Caco-2 (cell line): ENCODE results near the gene VEPH1. TPM values are rescaled to one million over a fixed set of nuclear protein-coding genes. Genes with fewer than 3 reads are reported as not detected.

Experiments
- BruUV-seq: library from RNA; stranded (reverse); fragments of 400-500 nt; replicated peaks from 2 replicates; lab custom pipeline; 2021; lab: Mats Ljungman, UMichigan
- CTCF ChIA-PET: fragments of 300-600 bp; sonication (Branson Sonifier 250); formaldehyde crosslinking; loops from one replicate; lab custom pipeline; 2022; ENCODE audit warnings: antibody characterized with exemption; lab: Charles Lee
- POLR2A ChIA-PET: fragments of 300-600 bp; sonication (Branson Sonifier 250); formaldehyde crosslinking; loops from one replicate; lab custom pipeline; 2022; ENCODE audit warnings: antibody characterized with exemption; lab: Charles Lee
- DNase-seq, 2 experiments: peaks; one replicate each; pipeline versions ENCODE4 v3.0.0 to v3.0.0-alpha.2; 2020 to 2022
- H3K27me3 ChIP-seq: replicated peaks from 2 replicates; pipeline ENCODE4 v1.6.0; 2011; ENCODE audit warnings: low read length; ENCODE audit not compliant: control insufficient read depth, insufficient read depth
- H3K36me3 ChIP-seq: 2 replicates; pipeline ENCODE4 v1.5.1; 2011; ENCODE audit warnings: low read length; ENCODE audit not compliant: control insufficient read depth, insufficient read depth
- H3K4me1 ChIP-seq: fragments of 250-450 bp; sonication (Bioruptor Pico); 2 replicates; pipeline ENCODE4 v1.5.1; 2020; ENCODE audit warnings: mild to moderate bottlenecking
- H3K4me3 ChIP-seq: 2 replicates; pipeline ENCODE4 v1.5.1; 2011; ENCODE audit warnings: low read depth, mild to moderate bottlenecking, control low read depth, low read length
- H3K9me3 ChIP-seq: fragments of 250-450 bp; sonication (Bioruptor Pico); 2 replicates; pipeline ENCODE4 v1.5.1; 2020; ENCODE audit warnings: mild to moderate bottlenecking, moderate library complexity
- H3K27ac Mint-ChIP-seq: one replicate; pipeline ENCODE4 v1.8.0; 2022; ENCODE audit warnings: mixed read lengths; ENCODE audit not compliant: unreplicated experiment
- H3K27me3 Mint-ChIP-seq: one replicate; pipeline ENCODE4 v1.8.0; 2022; ENCODE audit warnings: mixed read lengths; ENCODE audit not compliant: insufficient read depth, unreplicated experiment
- H3K36me3 Mint-ChIP-seq: one replicate; pipeline ENCODE4 v1.8.0; 2022; ENCODE audit warnings: mild to moderate bottlenecking, mixed read lengths; ENCODE audit not compliant: insufficient read depth, unreplicated experiment
- H3K4me1 Mint-ChIP-seq: one replicate; pipeline ENCODE4 v1.8.0; 2022; ENCODE audit warnings: low read depth, mixed read lengths; ENCODE audit not compliant: unreplicated experiment
- H3K4me3 Mint-ChIP-seq: one replicate; pipeline ENCODE4 v1.8.0; 2022; ENCODE audit warnings: mild to moderate bottlenecking, moderate library complexity, mixed read lengths; ENCODE audit not compliant: unreplicated experiment
- H3K9me3 Mint-ChIP-seq: one replicate; pipeline ENCODE4 v1.8.0; 2022; ENCODE audit warnings: mixed read lengths; ENCODE audit not compliant: unreplicated experiment
- intact Hi-C: fragments of 100-400 bp; cut with micrococcal nuclease; formaldehyde crosslinking; loops from one replicate; pipeline ENCODE4 v1.10.0; 2022; ENCODE audit not compliant: unreplicated experiment
- total RNA-seq: library from RNA; stranded (reverse); gene quantifications from 2 replicates; pipeline ENCODE4 v1.2.3, GENCODE V29; 2022
- TF ChIP-seq, protein P1 (sequence below), 2 experiments: fragments of 200-600 bp in 1 of 2; IDR thresholded peaks; 1 replicate in 1 of 2; 2 replicates in 1 of 2; pipeline versions ENCODE4 v1.5.1 to v1.8.0; 2011 to 2022; ENCODE audit warnings: antibody characterized with exemption in 1 of 2, control low read depth in 1 of 2, inconsistent platforms in 1 of 2, low read depth in 1 of 2, low read length in 1 of 2, mild to moderate bottlenecking in 1 of 2, moderate library complexity in 1 of 2; ENCODE audit not compliant: insufficient read depth in 1 of 2, severe bottlenecking in 1 of 2, unreplicated experiment in 1 of 2

VEPH1 gene
- total RNA-seq, 1 experiment from 2014 or later = 12.0 TPM

DNA sequence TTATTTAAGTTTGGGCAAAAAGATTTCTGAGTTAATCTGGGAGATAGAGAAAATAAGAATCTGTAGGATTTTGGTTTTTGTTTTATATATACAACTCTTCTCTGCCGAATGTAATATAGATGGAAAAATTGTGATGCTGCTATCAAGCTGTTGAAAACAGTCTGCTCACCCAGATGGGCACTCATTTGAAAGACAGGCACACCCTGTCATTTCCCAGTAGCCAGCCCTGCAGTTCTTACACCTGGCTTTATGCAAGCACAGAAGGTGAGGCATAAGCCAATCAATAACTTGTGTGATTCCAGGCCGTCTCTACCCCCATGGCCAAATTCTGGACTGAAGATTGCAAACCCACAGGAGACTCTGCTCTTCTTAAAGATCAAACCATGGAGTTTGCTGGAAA lies 93.7 kb downstream of the VEPH1 start:
- Histone ChIP-seq H3K9me3 (no peaks in the 10 kb centered on the region), H3K36me3 (no peaks in the 10 kb centered on the region), H3K27me3 (no peaks in the 10 kb centered on the region), H3K4me1 (no peaks in the 10 kb centered on the region), H3K4me3 (no peak overlapping the region)
- no TSS peak for BruUV-seq
- H3K27me3 Mint-ChIP-seq = peaks cover 3% of the 10 kb centered on the region
- no peak for DNase-seq
- TF ChIP-seq, protein P1, sequence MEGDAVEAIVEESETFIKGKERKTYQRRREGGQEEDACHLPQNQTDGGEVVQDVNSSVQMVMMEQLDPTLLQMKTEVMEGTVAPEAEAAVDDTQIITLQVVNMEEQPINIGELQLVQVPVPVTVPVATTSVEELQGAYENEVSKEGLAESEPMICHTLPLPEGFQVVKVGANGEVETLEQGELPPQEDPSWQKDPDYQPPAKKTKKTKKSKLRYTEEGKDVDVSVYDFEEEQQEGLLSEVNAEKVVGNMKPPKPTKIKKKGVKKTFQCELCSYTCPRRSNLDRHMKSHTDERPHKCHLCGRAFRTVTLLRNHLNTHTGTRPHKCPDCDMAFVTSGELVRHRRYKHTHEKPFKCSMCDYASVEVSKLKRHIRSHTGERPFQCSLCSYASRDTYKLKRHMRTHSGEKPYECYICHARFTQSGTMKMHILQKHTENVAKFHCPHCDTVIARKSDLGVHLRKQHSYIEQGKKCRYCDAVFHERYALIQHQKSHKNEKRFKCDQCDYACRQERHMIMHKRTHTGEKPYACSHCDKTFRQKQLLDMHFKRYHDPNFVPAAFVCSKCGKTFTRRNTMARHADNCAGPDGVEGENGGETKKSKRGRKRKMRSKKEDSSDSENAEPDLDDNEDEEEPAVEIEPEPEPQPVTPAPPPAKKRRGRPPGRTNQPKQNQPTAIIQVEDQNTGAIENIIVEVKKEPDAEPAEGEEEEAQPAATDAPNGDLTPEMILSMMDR (IDR thresholded peaks at IDR 0.05; ENCODE audit: insufficient read depth in 1 of 2, low read depth in 1 of 2, low read length in 1 of 2, severe bottlenecking in 1 of 2, unreplicated experiment in 1 of 2) = no peak
- ChIA-PET CTCF (no interaction called here), POLR2A (no interaction called here)
- no peaks in the 10 kb centered on the region for H3K36me3 Mint-ChIP-seq
- no peaks in the 10 kb centered on the region for H3K4me1 Mint-ChIP-seq
- intact Hi-C loops = no loop called here
- no peaks in the 10 kb centered on the region for H3K9me3 Mint-ChIP-seq
- no peak overlapping the region for H3K27ac Mint-ChIP-seq
- no peak overlapping the region for H3K4me3 Mint-ChIP-seq

DNA sequence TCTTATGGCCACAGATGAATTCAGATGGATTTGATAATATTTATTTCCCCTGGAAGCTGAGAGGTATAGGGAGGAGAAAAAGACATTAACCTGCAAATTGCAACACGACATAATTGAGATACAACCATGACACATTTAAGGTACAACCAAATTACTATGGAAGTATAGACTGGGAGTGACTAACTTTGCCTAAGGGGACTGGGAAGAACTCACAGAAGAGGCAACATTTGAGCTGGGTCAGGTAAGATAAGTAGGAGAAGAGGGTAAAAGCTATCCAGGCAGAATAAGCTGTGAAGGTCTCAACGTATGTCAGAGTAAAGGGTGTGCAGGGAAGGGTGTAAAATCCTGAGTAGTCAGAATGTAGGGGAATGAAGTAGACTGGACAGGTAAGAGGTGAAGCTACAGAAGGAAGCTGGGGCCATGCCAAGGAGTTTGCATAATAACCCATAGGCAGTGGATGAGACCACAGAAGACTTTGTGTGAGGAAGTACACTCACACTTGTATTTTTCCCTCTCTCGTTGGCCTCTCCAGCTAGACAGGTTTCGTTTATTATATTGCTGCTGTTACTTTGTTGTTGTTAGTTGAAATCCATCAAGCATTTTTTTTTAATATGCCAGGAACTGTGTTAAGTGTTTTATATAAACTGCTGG lies 94.6 kb downstream of the VEPH1 start:
- Mint-ChIP-seq H3K9me3 (no peaks in the 10 kb centered on the region), H3K27me3 (peaks cover 3% of the 10 kb centered on the region), H3K36me3 (no peaks in the 10 kb centered on the region), H3K4me3 (no peak overlapping the region), H3K27ac (no peak overlapping the region), H3K4me1 (no peaks in the 10 kb centered on the region)
- intact Hi-C loops = no loop called here
- Histone ChIP-seq H3K4me1 (no peaks in the 10 kb centered on the region), H3K36me3 (no peaks in the 10 kb centered on the region), H3K4me3 (no peak overlapping the region), H3K27me3 (no peaks in the 10 kb centered on the region), H3K9me3 (no peaks in the 10 kb centered on the region)
- no TSS peak for BruUV-seq
- TF ChIP-seq, protein P1 (IDR thresholded peaks at IDR 0.05; ENCODE audit: insufficient read depth in 1 of 2, low read depth in 1 of 2, low read length in 1 of 2, severe bottlenecking in 1 of 2, unreplicated experiment in 1 of 2) = no peak
- no peak for DNase-seq
- POLR2A ChIA-PET = no interaction called here
- CTCF ChIA-PET = no interaction called here

DNA sequence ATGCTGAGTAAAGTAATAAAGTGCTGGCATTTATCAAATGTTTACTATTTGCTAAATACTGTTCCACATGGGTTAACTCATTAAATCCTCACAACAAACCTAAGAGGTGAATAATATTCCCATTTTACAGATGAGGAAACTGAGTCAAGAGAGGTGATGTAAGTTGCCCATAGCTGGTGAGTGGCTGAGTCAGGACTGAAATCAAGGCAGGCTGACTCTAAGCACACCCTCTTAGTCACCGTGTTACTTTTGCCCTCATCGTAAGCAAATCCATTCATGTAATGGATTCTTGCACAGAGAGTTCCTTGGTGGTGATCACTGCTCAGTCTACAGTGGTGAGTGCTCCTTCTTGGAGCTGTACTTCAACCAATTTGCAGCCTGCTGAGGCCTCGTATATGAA lies 95.4 kb downstream of the VEPH1 start:
- ChIA-PET POLR2A (no interaction called here), CTCF (no interaction called here)
- BruUV-seq = no TSS peak
- Mint-ChIP-seq H3K27me3 (peaks cover 3% of the 10 kb centered on the region), H3K9me3 (no peaks in the 10 kb centered on the region), H3K4me1 (no peaks in the 10 kb centered on the region), H3K27ac (no peak overlapping the region), H3K4me3 (no peak overlapping the region), H3K36me3 (no peaks in the 10 kb centered on the region)
- no peaks in the 10 kb centered on the region for H3K4me1 ChIP-seq
- no peak for DNase-seq
- no peaks in the 10 kb centered on the region for H3K27me3 ChIP-seq
- intact Hi-C loops = no loop called here
- TF ChIP-seq, protein P1 (IDR thresholded peaks at IDR 0.05; ENCODE audit: insufficient read depth in 1 of 2, low read depth in 1 of 2, low read length in 1 of 2, severe bottlenecking in 1 of 2, unreplicated experiment in 1 of 2) = no peak
- H3K4me3 ChIP-seq = no peak overlapping the region
- H3K9me3 ChIP-seq = no peaks in the 10 kb centered on the region
- no peaks in the 10 kb centered on the region for H3K36me3 ChIP-seq
